ENCODE data around the gene FADS3. TPM values are rescaled to one million over a fixed set of nuclear protein-coding genes. Genes with fewer than 3 reads are reported as not detected.
A peak's percentile ranks its signal among the peaks of the same experiment; 100 is the strongest.

The FADS3 gene
- total and polyA plus RNA-seq, 2 donors (not counting 3 experiments of a cell fraction or from before 2014, with no cell fraction given) = 216 to 346 TPM

DNA sequence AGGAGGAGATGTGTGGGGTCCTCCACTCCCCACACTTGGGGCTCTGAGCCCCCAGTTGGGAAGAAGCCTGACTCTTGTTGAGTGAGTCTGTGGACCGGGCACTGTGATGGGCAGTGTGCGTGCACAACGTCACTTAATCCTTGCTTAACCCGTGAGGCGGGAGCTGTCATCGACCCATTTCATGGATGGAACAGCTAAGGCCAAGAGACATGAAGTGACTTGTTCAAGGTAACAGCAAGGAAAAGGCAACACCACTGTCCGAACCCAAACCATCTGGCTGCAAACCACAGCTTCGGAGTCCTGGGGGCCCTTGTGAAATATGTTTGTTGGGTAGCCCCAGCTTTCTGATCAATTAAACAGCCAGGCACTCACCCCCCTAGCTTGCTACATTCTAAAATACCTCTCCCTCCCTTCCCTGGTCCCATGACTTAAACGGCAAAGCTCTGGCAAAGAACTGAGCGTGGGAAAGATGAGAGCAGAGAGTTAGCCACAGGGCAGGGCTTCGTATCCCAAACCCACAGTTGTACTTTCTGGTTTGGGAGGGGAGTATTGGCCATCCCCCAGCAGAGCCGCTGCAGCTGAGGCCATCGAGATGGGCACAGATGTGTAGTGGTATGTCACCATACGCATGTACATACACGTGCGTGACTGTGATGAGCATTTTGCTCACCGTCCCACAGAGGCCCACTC is 37.0 kb downstream of the FADS3 start:
- H3K9me1 ChIP-seq (replicated peaks; ENCODE audit: control insufficient read depth, extremely low read depth, insufficient read depth, low read length) = no peaks in the 10 kb centered on the region
- no TSS peak for BruUV-seq (replicated peaks)
- no peaks in the 10 kb centered on the region for H3K4me1 ChIP-seq (ENCODE audit: control insufficient read depth, extremely low read depth, insufficient read depth, low read length)
- H3K9ac ChIP-seq (replicated peaks; ENCODE audit: extremely low read depth, insufficient read depth, low read length) = no peak overlapping the region
- no peak overlapping the region for H3K27ac ChIP-seq (ENCODE audit: insufficient read depth, low read depth, low read length)
- FAIRE-seq (no peak), DNase-seq (ENCODE audit: low read depth, low spot score) (no peak)
- TF ChIP-seq POLR2A (IDR thresholded peaks at IDR 0.05; ENCODE audit: low read depth, low read length) (peak; percentile 25), CTCF (IDR thresholded peaks at IDR 0.05; ENCODE audit: extremely low read depth in 1 of 2, insufficient read depth in 1 of 2, low read depth in 1 of 2, low read length in 2 of 2) (no peak), FOS (IDR thresholded peaks at IDR 0.05; ENCODE audit: borderline replicate concordance, insufficient read depth, low read length) (no peak), JUN (IDR thresholded peaks at IDR 0.05; ENCODE audit: borderline replicate concordance, insufficient read depth, insufficient read length, low read depth) (no peak), GATA2 (IDR thresholded peaks at IDR 0.05; ENCODE audit: insufficient read depth, insufficient read length, low read depth, low read length) (no peak)
- H2AFZ ChIP-seq (ENCODE audit: low read depth, low read length) = no peak overlapping the region
- POLR2A ChIA-PET = interaction anchor here (0.6 kb wide), 1 partner anchor 229 kb away, joined by 3 read pairs; no protein-coding TSS in a partner anchor
- no peak overlapping the region for H3K4me3 ChIP-seq (replicated peaks in 1 of 3; ENCODE audit: insufficient read depth in 1 of 3, low read depth in 1 of 3, low read length in 3 of 3)
- no peaks in the 10 kb centered on the region for H3K9me3 ChIP-seq (replicated peaks; ENCODE audit: control insufficient read depth, insufficient read depth, low read length)
- no peak overlapping the region for H3K4me2 ChIP-seq (ENCODE audit: insufficient read depth, low read length)
- H3K27me3 ChIP-seq (ENCODE audit: control insufficient read depth in 2 of 2, insufficient read depth in 2 of 2, low read length in 2 of 2) = no peaks in the 10 kb centered on the region
- dilution Hi-C loops (cut with MboI; ENCODE audit: extremely low pct_ligation_motif_present, low sequenced_read_pairs) (no loop called here), intact Hi-C loops (cut with micrococcal nuclease) (no loop called here)
- H4K20me1 ChIP-seq (replicated peaks; ENCODE audit: control insufficient read depth, extremely low read depth, insufficient read depth, low read length) = no peaks in the 10 kb centered on the region
- CTCF ChIA-PET = no interaction called here
- peaks cover 9% of the 10 kb centered on the region for H3K79me2 ChIP-seq (ENCODE audit: control insufficient read depth, insufficient read depth, low read length)
- H3K36me3 ChIP-seq (ENCODE audit: control insufficient read depth in 2 of 2, extremely low read depth in 1 of 2, insufficient read depth in 2 of 2, low read length in 2 of 2) = peaks cover 37 to 52% of the 10 kb centered on the region in 2 experiments
